GM12878 (cell line): ENCODE measurements around the gene SORCS2. TPM values are rescaled to one million over a fixed set of nuclear protein-coding genes. Genes with fewer than 3 reads are reported as not detected.

Experiments
- ATAC-seq: fragments of 200-7000 bp; cut with Tn5 transposase; 3 replicates; pipeline ENCODE4 v1.9.1; 2020; ENCODE audit warnings: mild to moderate bottlenecking, moderate library complexity
- BruUV-seq: library from RNA; stranded (reverse); fragments of 400-500 nt; replicated peaks from 2 replicates; lab custom pipeline; 2021; lab: Mats Ljungman, UMichigan
- CTCF ChIA-PET: fragments of 300-600 bp; sonication (Branson Sonifier 250); formaldehyde crosslinking; extraction: SDS; loops from one replicate; lab custom pipeline; 2021; ENCODE audit warnings: inconsistent platforms; lab: Yijun Ruan, JAX
- POLR2A ChIA-PET: fragments of 350-600 bp; formaldehyde crosslinking; extraction: SDS; loops from one replicate; lab custom pipeline; 2021; ENCODE audit warnings: inconsistent platforms; lab: Charles Lee
- RAD21 ChIA-PET: fragments of 300-600 bp; sonication (Branson Sonifier 250); formaldehyde crosslinking; loops from one replicate; lab custom pipeline; 2023; ENCODE audit warnings: antibody characterized with exemption; ENCODE audit not compliant: unreplicated experiment; lab: Charles Lee
- SMC1A ChIA-PET: fragments of 300-600 bp; sonication (Branson Sonifier 250); formaldehyde crosslinking; loops from one replicate; lab custom pipeline; 2023; ENCODE audit not compliant: unreplicated experiment, uncharacterized antibody; lab: Charles Lee
- DNase-seq: peaks from one replicate; pipeline ENCODE4 v3.0.0-alpha.2; 2011; ENCODE audit warnings: low read depth, low spot score
- FAIRE-seq: peaks from 3 replicates; lab custom pipeline; 2011; peaks lifted over from hg19 to GRCh38; lab: Jason Lieb, UNC
- H2AFZ ChIP-seq: 2 replicates; pipeline ENCODE4 v1.6.0; 2011; ENCODE audit warnings: low read depth, low read length, control low read depth; ENCODE audit not compliant: control insufficient read depth
- H3K27ac ChIP-seq: 2 replicates; pipeline ENCODE4 v1.5.1; 2011; ENCODE audit warnings: control low read depth; ENCODE audit not compliant: control insufficient read depth, insufficient read depth
- H3K27me3 ChIP-seq, 2 experiments: replicated peaks in 1 of 2; 2 replicates each; pipeline versions ENCODE4 v1.6.0 to v1.6.1; 2011; ENCODE audit warnings: low read length in 1 of 2; ENCODE audit not compliant: control insufficient read depth in 2 of 2, insufficient read depth in 2 of 2
- H3K36me3 ChIP-seq, 2 experiments: 2 replicates each; pipeline ENCODE4 v1.5.1; 2011; ENCODE audit warnings: low read length in 1 of 2; ENCODE audit not compliant: control insufficient read depth in 2 of 2, insufficient read depth in 2 of 2
- H3K4me1 ChIP-seq: 2 replicates; pipeline ENCODE4 v1.6.1; 2011; ENCODE audit warnings: mild to moderate bottlenecking, low read length, moderate library complexity, mixed read lengths; ENCODE audit not compliant: control insufficient read depth, insufficient read depth
- H3K4me2 ChIP-seq: 2 replicates; pipeline ENCODE4 v1.6.0; 2011; ENCODE audit warnings: control low read depth; ENCODE audit not compliant: control insufficient read depth, insufficient read depth
- H3K4me3 ChIP-seq: fragments of 200-600 bp; sonication (generic); 2 replicates; pipeline ENCODE4 v1.5.1; 2016
- H3K79me2 ChIP-seq: 2 replicates; pipeline ENCODE4 v1.6.0; 2011; ENCODE audit warnings: low read length; ENCODE audit not compliant: control insufficient read depth, insufficient read depth
- H3K9ac ChIP-seq: 2 replicates; pipeline ENCODE4 v1.8.0; 2011; ENCODE audit warnings: low read length, control low read depth, mixed read lengths; ENCODE audit not compliant: control insufficient read depth, insufficient read depth
- H3K9me3 ChIP-seq: replicated peaks from 3 replicates; pipeline ENCODE4 v1.5.1; 2011; ENCODE audit warnings: mild to moderate bottlenecking, low read length; ENCODE audit not compliant: control insufficient read depth, insufficient read depth
- H4K20me1 ChIP-seq: 2 replicates; pipeline ENCODE4 v1.6.0; 2011; ENCODE audit not compliant: control insufficient read depth, insufficient read depth
- CHD4 ChIP-seq: fragments of 200-600 bp; sonication (generic); IDR thresholded peaks from 2 replicates; pipeline ENCODE4 v1.6.1; 2016; ENCODE audit warnings: mild to moderate bottlenecking
- FOS ChIP-seq: IDR thresholded peaks from 3 replicates; pipeline ENCODE4 v1.6.1; 2011; ENCODE audit warnings: borderline replicate concordance; ENCODE audit not compliant: insufficient read length; ENCODE audit errors: extremely low read depth
- IKZF1 ChIP-seq: fragments of 450-650 bp; conservative IDR thresholded peaks from 2 replicates; pipeline ENCODE4 v1.6.1; 2017; ENCODE audit warnings: antibody characterized with exemption, mild to moderate bottlenecking
- KAT2A ChIP-seq: conservative IDR thresholded peaks from 2 replicates; pipeline ENCODE4 v1.6.1; 2011; ENCODE audit warnings: low read depth, low read length; ENCODE audit not compliant: control insufficient read depth
- MXI1 ChIP-seq: fragments of 150-350 bp; IDR thresholded peaks from 2 replicates; pipeline ENCODE4 v1.6.1; 2011; ENCODE audit warnings: low read depth, mild to moderate bottlenecking, inconsistent platforms, low read length, improper control_type of control experiment
- NFYB ChIP-seq: IDR thresholded peaks from 2 replicates; pipeline ENCODE4 v1.6.1; 2011; ENCODE audit warnings: low read depth, mild to moderate bottlenecking, low read length, improper control_type of control experiment, moderate library complexity; ENCODE audit not compliant: insufficient read depth
- POU2F2 ChIP-seq: IDR thresholded peaks from 3 replicates; pipeline ENCODE4 v1.6.1; 2011; ENCODE audit warnings: low read depth, mild to moderate bottlenecking, low read length, borderline replicate concordance
- SIN3A ChIP-seq: IDR thresholded peaks from 2 replicates; pipeline ENCODE4 v1.6.1; 2012; ENCODE audit warnings: low read depth, low read length, improper control_type of control experiment
- SP1 ChIP-seq: IDR thresholded peaks from one replicate; pipeline ENCODE4 v1.6.1; 2011; ENCODE audit warnings: low read depth, low read length
- WGBS: methylation state at CpG from one replicate; pipeline ENCODE4 v1.1.6; 2016; ENCODE audit warnings: low lambda C conversion rate; ENCODE audit not compliant: insufficient replicate concordance, insufficient coverage; ENCODE audit errors: missing lambda C conversion rate; 5-methylcytosine and 5-hydroxymethylcytosine counted together
- in situ Hi-C: fragments of 300-500 bp; cut with MboI; formaldehyde crosslinking; loops from 9 replicates; pipeline ENCODE4 v1.14.3; 2018; ENCODE audit warnings: mixed read lengths
- intact Hi-C: fragments of 100-400 bp; cut with micrococcal nuclease; formaldehyde crosslinking; loops from one replicate; pipeline ENCODE4 v1.14.2; 2022; ENCODE audit not compliant: unreplicated experiment
- polyA plus RNA-seq, 11 experiments: library from polyadenylated mRNA; depleted of rRNA in 4 of 11; unstranded in 6 of 11; stranded (reverse) in 5 of 11; fragments of >200 nt; fragmentation: Nextera tagmentation in 4 of 11; fragmentation: Illumina TruSeq in 1 of 11; extraction: Ambion mirVana in 4 of 11; extraction: Trizol in 1 of 11; gene quantifications; 1 replicate in 1 of 11; 2 replicates in 10 of 11; pipeline versions ENCODE4 v1.2.1 to v1.2.3, GENCODE V29; 2011 to 2016; ENCODE audit warnings: inconsistent platforms in 2 of 11, missing spikeins in 2 of 11, low read depth in 1 of 11
- total RNA-seq, 4 experiments: library from RNA; depleted of rRNA in 3 of 4; stranded (reverse); fragments of >200 nt in 3 of 4; fragmentation: Illumina TruSeq in 1 of 4; extraction: Trizol in 1 of 4; gene quantifications; 2 replicates each; pipeline versions ENCODE4 v1.2.1 to v1.2.3, GENCODE V29; 2013 to 2021
- TF ChIP-seq, protein P1 (sequence below): fragments of 450-650 bp; IDR thresholded peaks from 2 replicates; pipeline ENCODE4 v1.6.1; 2016; ENCODE audit warnings: mild to moderate bottlenecking, moderate library complexity, borderline replicate concordance
- TF ChIP-seq, protein P2 (sequence below): IDR thresholded peaks from 2 replicates; pipeline ENCODE4 v1.6.1; 2012; ENCODE audit warnings: mild to moderate bottlenecking, low read depth, low read length
- TF ChIP-seq, protein P3 (sequence below): IDR thresholded peaks from 2 replicates; pipeline ENCODE4 v1.6.1; 2011; ENCODE audit warnings: low read depth, low read length, improper control_type of control experiment, borderline replicate concordance
- TF ChIP-seq, protein P4 (sequence below): IDR thresholded peaks from 2 replicates; pipeline ENCODE4 v1.6.1; 2012; ENCODE audit warnings: low read length, inconsistent platforms

SORCS2 gene
- total and polyA plus RNA-seq, 10 of the 15 experiments (the other 5 are each of a cell fraction or from before 2014, with no cell fraction given) = 0.01 to 0.15 (median 0.05) TPM; not detected in 5

DNA sequence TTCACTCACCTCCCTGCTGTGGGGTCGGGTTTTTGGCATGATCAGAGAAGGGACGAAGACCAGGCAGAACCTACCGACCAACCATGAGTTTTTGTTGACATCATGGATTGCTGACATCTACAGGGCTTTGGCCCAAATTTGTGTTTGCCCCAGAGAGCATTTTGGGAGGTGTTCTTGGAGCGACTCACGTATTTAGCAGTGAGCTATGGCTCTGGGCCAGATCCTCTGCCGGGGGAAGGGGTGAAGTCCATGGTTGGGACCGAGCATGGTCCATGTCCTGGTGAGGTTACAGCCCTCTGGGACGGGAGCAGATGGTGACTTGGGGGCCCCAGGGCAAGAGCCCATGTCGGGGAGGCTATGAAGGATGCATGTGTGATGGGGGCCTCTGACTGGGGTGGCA is 17.4 kb downstream of the SORCS2 start (continued):
- TF ChIP-seq, protein P1, sequence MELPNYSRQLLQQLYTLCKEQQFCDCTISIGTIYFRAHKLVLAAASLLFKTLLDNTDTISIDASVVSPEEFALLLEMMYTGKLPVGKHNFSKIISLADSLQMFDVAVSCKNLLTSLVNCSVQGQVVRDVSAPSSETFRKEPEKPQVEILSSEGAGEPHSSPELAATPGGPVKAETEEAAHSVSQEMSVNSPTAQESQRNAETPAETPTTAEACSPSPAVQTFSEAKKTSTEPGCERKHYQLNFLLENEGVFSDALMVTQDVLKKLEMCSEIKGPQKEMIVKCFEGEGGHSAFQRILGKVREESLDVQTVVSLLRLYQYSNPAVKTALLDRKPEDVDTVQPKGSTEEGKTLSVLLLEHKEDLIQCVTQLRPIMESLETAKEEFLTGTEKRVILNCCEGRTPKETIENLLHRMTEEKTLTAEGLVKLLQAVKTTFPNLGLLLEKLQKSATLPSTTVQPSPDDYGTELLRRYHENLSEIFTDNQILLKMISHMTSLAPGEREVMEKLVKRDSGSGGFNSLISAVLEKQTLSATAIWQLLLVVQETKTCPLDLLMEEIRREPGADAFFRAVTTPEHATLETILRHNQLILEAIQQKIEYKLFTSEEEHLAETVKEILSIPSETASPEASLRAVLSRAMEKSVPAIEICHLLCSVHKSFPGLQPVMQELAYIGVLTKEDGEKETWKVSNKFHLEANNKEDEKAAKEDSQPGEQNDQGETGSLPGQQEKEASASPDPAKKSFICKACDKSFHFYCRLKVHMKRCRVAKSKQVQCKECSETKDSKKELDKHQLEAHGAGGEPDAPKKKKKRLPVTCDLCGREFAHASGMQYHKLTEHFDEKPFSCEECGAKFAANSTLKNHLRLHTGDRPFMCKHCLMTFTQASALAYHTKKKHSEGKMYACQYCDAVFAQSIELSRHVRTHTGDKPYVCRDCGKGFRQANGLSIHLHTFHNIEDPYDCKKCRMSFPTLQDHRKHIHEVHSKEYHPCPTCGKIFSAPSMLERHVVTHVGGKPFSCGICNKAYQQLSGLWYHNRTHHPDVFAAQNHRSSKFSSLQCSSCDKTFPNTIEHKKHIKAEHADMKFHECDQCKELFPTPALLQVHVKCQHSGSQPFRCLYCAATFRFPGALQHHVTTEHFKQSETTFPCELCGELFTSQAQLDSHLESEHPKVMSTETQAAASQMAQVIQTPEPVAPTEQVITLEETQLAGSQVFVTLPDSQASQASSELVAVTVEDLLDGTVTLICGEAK = no peak

DNA sequence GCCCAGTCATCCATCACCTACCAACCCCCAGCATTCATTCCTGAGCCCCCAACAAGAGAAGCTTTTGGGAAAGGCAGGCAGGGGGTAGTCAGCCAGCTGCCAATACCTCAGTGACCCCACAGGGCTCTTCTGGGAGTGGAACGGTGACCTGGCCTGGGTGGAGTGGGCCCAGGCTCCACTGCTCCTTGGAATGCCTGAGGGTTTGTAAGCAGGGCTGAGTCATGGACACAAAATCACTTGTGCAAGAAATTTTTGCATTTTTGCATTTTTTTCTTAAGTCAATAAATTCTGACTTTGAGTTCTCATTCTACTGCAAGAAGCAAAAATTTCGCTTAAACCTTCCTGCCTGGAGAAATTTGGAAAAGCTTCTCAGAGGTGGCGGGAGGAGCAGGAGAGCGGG is 18.5 kb downstream of the SORCS2 start:
- POLR2A ChIA-PET = no interaction called here
- BruUV-seq = no TSS peak
- TF ChIP-seq, protein P2, sequence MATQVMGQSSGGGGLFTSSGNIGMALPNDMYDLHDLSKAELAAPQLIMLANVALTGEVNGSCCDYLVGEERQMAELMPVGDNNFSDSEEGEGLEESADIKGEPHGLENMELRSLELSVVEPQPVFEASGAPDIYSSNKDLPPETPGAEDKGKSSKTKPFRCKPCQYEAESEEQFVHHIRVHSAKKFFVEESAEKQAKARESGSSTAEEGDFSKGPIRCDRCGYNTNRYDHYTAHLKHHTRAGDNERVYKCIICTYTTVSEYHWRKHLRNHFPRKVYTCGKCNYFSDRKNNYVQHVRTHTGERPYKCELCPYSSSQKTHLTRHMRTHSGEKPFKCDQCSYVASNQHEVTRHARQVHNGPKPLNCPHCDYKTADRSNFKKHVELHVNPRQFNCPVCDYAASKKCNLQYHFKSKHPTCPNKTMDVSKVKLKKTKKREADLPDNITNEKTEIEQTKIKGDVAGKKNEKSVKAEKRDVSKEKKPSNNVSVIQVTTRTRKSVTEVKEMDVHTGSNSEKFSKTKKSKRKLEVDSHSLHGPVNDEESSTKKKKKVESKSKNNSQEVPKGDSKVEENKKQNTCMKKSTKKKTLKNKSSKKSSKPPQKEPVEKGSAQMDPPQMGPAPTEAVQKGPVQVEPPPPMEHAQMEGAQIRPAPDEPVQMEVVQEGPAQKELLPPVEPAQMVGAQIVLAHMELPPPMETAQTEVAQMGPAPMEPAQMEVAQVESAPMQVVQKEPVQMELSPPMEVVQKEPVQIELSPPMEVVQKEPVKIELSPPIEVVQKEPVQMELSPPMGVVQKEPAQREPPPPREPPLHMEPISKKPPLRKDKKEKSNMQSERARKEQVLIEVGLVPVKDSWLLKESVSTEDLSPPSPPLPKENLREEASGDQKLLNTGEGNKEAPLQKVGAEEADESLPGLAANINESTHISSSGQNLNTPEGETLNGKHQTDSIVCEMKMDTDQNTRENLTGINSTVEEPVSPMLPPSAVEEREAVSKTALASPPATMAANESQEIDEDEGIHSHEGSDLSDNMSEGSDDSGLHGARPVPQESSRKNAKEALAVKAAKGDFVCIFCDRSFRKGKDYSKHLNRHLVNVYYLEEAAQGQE = no peak
- TF ChIP-seq FOS (no peak), MXI1 (no peak), NFYB (no peak), IKZF1 (no peak), CHD4 (no peak), POU2F2 (no peak), KAT2A (no peak), SIN3A (no peak), SP1 (no peak)
- TF ChIP-seq, protein P3, sequence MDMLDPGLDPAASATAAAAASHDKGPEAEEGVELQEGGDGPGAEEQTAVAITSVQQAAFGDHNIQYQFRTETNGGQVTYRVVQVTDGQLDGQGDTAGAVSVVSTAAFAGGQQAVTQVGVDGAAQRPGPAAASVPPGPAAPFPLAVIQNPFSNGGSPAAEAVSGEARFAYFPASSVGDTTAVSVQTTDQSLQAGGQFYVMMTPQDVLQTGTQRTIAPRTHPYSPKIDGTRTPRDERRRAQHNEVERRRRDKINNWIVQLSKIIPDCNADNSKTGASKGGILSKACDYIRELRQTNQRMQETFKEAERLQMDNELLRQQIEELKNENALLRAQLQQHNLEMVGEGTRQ = no peak
- TF ChIP-seq, protein P4, sequence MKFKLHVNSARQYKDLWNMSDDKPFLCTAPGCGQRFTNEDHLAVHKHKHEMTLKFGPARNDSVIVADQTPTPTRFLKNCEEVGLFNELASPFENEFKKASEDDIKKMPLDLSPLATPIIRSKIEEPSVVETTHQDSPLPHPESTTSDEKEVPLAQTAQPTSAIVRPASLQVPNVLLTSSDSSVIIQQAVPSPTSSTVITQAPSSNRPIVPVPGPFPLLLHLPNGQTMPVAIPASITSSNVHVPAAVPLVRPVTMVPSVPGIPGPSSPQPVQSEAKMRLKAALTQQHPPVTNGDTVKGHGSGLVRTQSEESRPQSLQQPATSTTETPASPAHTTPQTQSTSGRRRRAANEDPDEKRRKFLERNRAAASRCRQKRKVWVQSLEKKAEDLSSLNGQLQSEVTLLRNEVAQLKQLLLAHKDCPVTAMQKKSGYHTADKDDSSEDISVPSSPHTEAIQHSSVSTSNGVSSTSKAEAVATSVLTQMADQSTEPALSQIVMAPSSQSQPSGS = no peak

More for the DNA sequence above, 18.5 kb downstream of the SORCS2 start:
- no peak for FAIRE-seq
- ChIA-PET CTCF (no interaction called here), SMC1A (no interaction called here), RAD21 (no interaction called here)
- H3K9me3 ChIP-seq = no peaks in the 10 kb centered on the region
- no peaks in the 10 kb centered on the region for H3K4me1 ChIP-seq
- no peak overlapping the region for H2AFZ ChIP-seq
- peaks cover 0 to 3% of the 10 kb centered on the region in 2 experiments; a peak in 2 of 4 replicates for H3K27me3 ChIP-seq
- no peak for ATAC-seq
- no peak for DNase-seq
- H3K79me2 ChIP-seq = no peaks in the 10 kb centered on the region
- H3K36me3 ChIP-seq = no peaks in the 10 kb centered on the region
- intact Hi-C loops (no loop called here), in situ Hi-C loops (no loop called here)
- WGBS = 18% methylated on average over 2 of the region's 4 CpGs
- no peak overlapping the region for H3K9ac ChIP-seq
- H4K20me1 ChIP-seq = no peaks in the 10 kb centered on the region
- no peak overlapping the region for H3K4me2 ChIP-seq
- no peak overlapping the region for H3K27ac ChIP-seq
- H3K4me3 ChIP-seq = no peak overlapping the region
